CD4-positive, CD25-positive, alpha-beta regulatory T cell (primary cell): ENCODE data around the gene CERT1. TPM values are rescaled to one million over a fixed set of nuclear protein-coding genes. Genes with fewer than 3 reads are reported as not detected.

Source experiments
- ATAC-seq, 2 donors: fragments of 150-1000 bp; cut with Tn5 transposase; one replicate each; pipeline ENCODE4 v1.10.0; 2021; ENCODE audit warnings: low read depth in 2 of 2, moderate number of reproducible peaks in 2 of 2, moderate library complexity in 1 of 2
- DNase-seq, 3 donors: peaks; one replicate each; pipeline versions ENCODE4 v3.0.0 to v3.0.0-alpha.2; 2012 to 2022; ENCODE audit warnings: mixed read lengths in 1 of 3
- H3K27ac ChIP-seq: one replicate; pipeline ENCODE4 v1.7.0; 2013; ENCODE audit warnings: mild to moderate bottlenecking, low read length; ENCODE audit not compliant: insufficient read depth, poor library complexity, severe bottlenecking
- H3K27me3 ChIP-seq: one replicate; pipeline ENCODE4 v1.7.0; 2013; ENCODE audit warnings: low read length; ENCODE audit not compliant: control insufficient read depth, insufficient read depth
- H3K36me3 ChIP-seq: one replicate; pipeline ENCODE4 v1.7.0; 2013; ENCODE audit warnings: mild to moderate bottlenecking, low read length, moderate library complexity; ENCODE audit not compliant: control insufficient read depth, insufficient read depth
- H3K4me1 ChIP-seq: 2 replicates; pipeline ENCODE4 v1.7.0; 2013; ENCODE audit warnings: mild to moderate bottlenecking, low read length; ENCODE audit not compliant: insufficient read depth, control insufficient read depth, poor library complexity, severe bottlenecking
- H3K4me3 ChIP-seq: one replicate; pipeline ENCODE4 v1.7.0; 2013; ENCODE audit warnings: low read depth, mild to moderate bottlenecking, low read length, moderate library complexity
- H3K9me3 ChIP-seq, 2 experiments: 1 replicate in 1 of 2; 2 replicates in 1 of 2; pipeline ENCODE4 v1.7.0; 2013; ENCODE audit warnings: low read length in 2 of 2, mild to moderate bottlenecking in 1 of 2, moderate library complexity in 1 of 2; ENCODE audit not compliant: control insufficient read depth in 2 of 2
- H3K27ac Mint-ChIP-seq, 3 donors: one replicate each; pipeline ENCODE4 v1.8.0; 2020 to 2022; ENCODE audit warnings: mild to moderate bottlenecking in 3 of 3, mixed read lengths in 3 of 3, moderate library complexity in 2 of 3
- H3K27me3 Mint-ChIP-seq: one replicate; pipeline ENCODE4 v1.8.0; 2022; ENCODE audit warnings: mild to moderate bottlenecking, mixed read lengths
- H3K36me3 Mint-ChIP-seq: one replicate; pipeline ENCODE4 v1.8.0; 2020; ENCODE audit warnings: mixed read lengths
- H3K4me1 Mint-ChIP-seq, 4 donors: one replicate each; pipeline ENCODE4 v1.8.0; 2020 to 2022; ENCODE audit warnings: mixed read lengths in 4 of 4, mild to moderate bottlenecking in 1 of 4
- H3K4me3 Mint-ChIP-seq, 4 donors: one replicate each; pipeline ENCODE4 v1.8.0; 2020 to 2022; ENCODE audit warnings: mild to moderate bottlenecking in 4 of 4, mixed read lengths in 4 of 4, moderate library complexity in 3 of 4
- H3K9me3 Mint-ChIP-seq, 7 donors: one replicate each; pipeline ENCODE4 v1.8.0; 2020 to 2022; ENCODE audit warnings: mixed read lengths in 7 of 7, mild to moderate bottlenecking in 3 of 7, moderate library complexity in 2 of 7
- polyA plus RNA-seq, 4 donors: library from polyadenylated mRNA; unstranded; fragments of 300-500 nt; fragmentation: Illumina TruSeq; gene quantifications; one replicate each; pipeline ENCODE4 v1.2.3, GENCODE V29; 2021
- total RNA-seq: library from RNA; stranded (reverse); gene quantifications from one replicate; pipeline ENCODE4 v1.2.3, GENCODE V29; 2022

CERT1 gene
- total and polyA plus RNA-seq, 5 donors from 2014 or later, result 19.4 to 49.9 (median 22.4) TPM

- peaks cover 2% of the 10 kb centered on the region for H3K4me1 ChIP-seq
- H3K9me3 Mint-ChIP-seq, result peaks cover 0 to 26% (median 7%) of the 10 kb centered on the region in 7 donors
- no peaks in the 10 kb centered on the region for H3K27me3 Mint-ChIP-seq
Measured at GRCh38 chr5:75473463-75473862, 38.0 kb downstream of the CERT1 start.

GRCh38 chr5:75472973-75473372, 38.5 kb downstream of the CERT1 start:
- Mint-ChIP-seq H3K4me1 (peaks cover 26 to 48% (median 26%) of the 10 kb centered on the region in 4 donors), H3K36me3 (peaks cover 38% of the 10 kb centered on the region), H3K9me3 (peaks cover 0 to 31% (median 7%) of the 10 kb centered on the region in 7 donors), H3K27ac (no peak overlapping the region), H3K4me3 (no peak overlapping the region), H3K27me3 (no peaks in the 10 kb centered on the region)
- DNase-seq (no peak), ATAC-seq (no peak)
- no peaks in the 10 kb centered on the region for H3K27me3 ChIP-seq
- H3K9me3 ChIP-seq, result peaks cover 29 to 30% of the 10 kb centered on the region in 2 experiments
- H3K4me3 ChIP-seq, result no peak overlapping the region
- no peak overlapping the region for H3K27ac ChIP-seq
- H3K4me1 ChIP-seq, result no peaks in the 10 kb centered on the region
- H3K36me3 ChIP-seq, result peaks cover 12% of the 10 kb centered on the region

More at GRCh38 chr5:75473463-75473862, 38.0 kb downstream of the CERT1 start:
- H3K27ac Mint-ChIP-seq, result no peak overlapping the region
- no peak overlapping the region for H3K4me3 Mint-ChIP-seq
- H3K36me3 Mint-ChIP-seq, result peaks cover 37% of the 10 kb centered on the region
- Histone ChIP-seq H3K27me3 (no peaks in the 10 kb centered on the region), H3K36me3 (peaks cover 12% of the 10 kb centered on the region), H3K27ac (no peak overlapping the region), H3K9me3 (peaks cover 24 to 25% of the 10 kb centered on the region in 2 experiments), H3K4me3 (no peak overlapping the region)
- peaks cover 24 to 47% (median 26%) of the 10 kb centered on the region in 4 donors for H3K4me1 Mint-ChIP-seq
- ATAC-seq, result no peak
- no peak for DNase-seq

GRCh38 chr5:75471193-75471592, 40.2 kb downstream of the CERT1 start:
- Mint-ChIP-seq H3K27me3 (no peaks in the 10 kb centered on the region), H3K4me3 (peak overlapping the region in 1 of 4 donors; percentile 22), H3K4me1 (peaks cover 26 to 41% (median 31%) of the 10 kb centered on the region in 4 donors), H3K27ac (no peak overlapping the region), H3K36me3 (peaks cover 41% of the 10 kb centered on the region), H3K9me3 (peaks cover 0 to 33% (median 7%) of the 10 kb centered on the region in 7 donors)
- DNase-seq, result no peak
- H3K27me3 ChIP-seq, result no peaks in the 10 kb centered on the region
- H3K4me3 ChIP-seq, result no peak overlapping the region
- H3K4me1 ChIP-seq, result no peaks in the 10 kb centered on the region
- H3K36me3 ChIP-seq, result peaks cover 12% of the 10 kb centered on the region
- H3K27ac ChIP-seq, result no peak overlapping the region
- H3K9me3 ChIP-seq, result peaks cover 30% of the 10 kb centered on the region in 2 experiments
- no peak for ATAC-seq

- no peak for ATAC-seq
- peaks cover 32% of the 10 kb centered on the region for H3K36me3 Mint-ChIP-seq
- H3K36me3 ChIP-seq, result peaks cover 12% of the 10 kb centered on the region
- H3K9me3 ChIP-seq, result peaks cover 30% of the 10 kb centered on the region in 2 experiments
- no peak overlapping the region for H3K27ac ChIP-seq
- no peak overlapping the region for H3K4me3 ChIP-seq
- no peaks in the 10 kb centered on the region for H3K27me3 Mint-ChIP-seq
- H3K9me3 Mint-ChIP-seq, result peaks cover 0 to 33% (median 7%) of the 10 kb centered on the region in 7 donors
- H3K4me1 Mint-ChIP-seq, result peaks cover 32 to 46% (median 40%) of the 10 kb centered on the region in 4 donors
- peak in 1 of 3 donors; percentile 3 for DNase-seq
- peak overlapping the region in 1 of 4 donors; percentile 8 for H3K4me3 Mint-ChIP-seq
- H3K27me3 ChIP-seq, result no peaks in the 10 kb centered on the region
- H3K4me1 ChIP-seq, result peaks cover 4% of the 10 kb centered on the region
- H3K27ac Mint-ChIP-seq, result no peak overlapping the region
Measured at GRCh38 chr5:75469017-75469416, 42.4 kb downstream of the CERT1 start.

- H3K4me1 ChIP-seq, result peaks cover 8% of the 10 kb centered on the region
- Mint-ChIP-seq H3K36me3 (peaks cover 32% of the 10 kb centered on the region), H3K27ac (no peak overlapping the region), H3K27me3 (no peaks in the 10 kb centered on the region), H3K4me1 (peaks cover 35 to 50% (median 43%) of the 10 kb centered on the region in 4 donors), H3K9me3 (peaks cover 0 to 33% (median 7%) of the 10 kb centered on the region in 7 donors), H3K4me3 (no peak overlapping the region)
- no peak overlapping the region for H3K27ac ChIP-seq
- ATAC-seq (no peak), DNase-seq (no peak)
- H3K27me3 ChIP-seq, result no peaks in the 10 kb centered on the region
- peaks cover 30% of the 10 kb centered on the region in 2 experiments for H3K9me3 ChIP-seq
- no peak overlapping the region for H3K4me3 ChIP-seq
- peaks cover 12% of the 10 kb centered on the region for H3K36me3 ChIP-seq
Measured at GRCh38 chr5:75468593-75468992, 42.8 kb downstream of the CERT1 start.

GRCh38 chr5:75466006-75466716, 45.3 kb downstream of the CERT1 start:
- Histone ChIP-seq H3K9me3 (peaks cover 30% of the 10 kb centered on the region in 2 experiments), H3K27me3 (no peaks in the 10 kb centered on the region), H3K4me1 (peaks cover 16% of the 10 kb centered on the region), H3K27ac (no peak overlapping the region), H3K4me3 (no peak overlapping the region), H3K36me3 (peaks cover 6% of the 10 kb centered on the region)
- Mint-ChIP-seq H3K36me3 (peaks cover 45% of the 10 kb centered on the region), H3K9me3 (peaks cover 0 to 30% (median 7%) of the 10 kb centered on the region in 7 donors), H3K4me3 (peak overlapping the region in 2 of 4 donors; percentile 2 to 29), H3K4me1 (peaks cover 48 to 61% (median 53%) of the 10 kb centered on the region in 4 donors), H3K27ac (peak overlapping the region in 2 of 3 donors; percentile 54 to 72), H3K27me3 (no peaks in the 10 kb centered on the region)
- peak in 1 of 3 donors; percentile 32 for DNase-seq
- ATAC-seq, result no peak

- H3K27ac ChIP-seq, result no peak overlapping the region
- Mint-ChIP-seq H3K27ac (peak overlapping the region in 2 of 3 donors; percentile 54 to 79), H3K4me1 (peaks cover 48 to 66% (median 51%) of the 10 kb centered on the region in 4 donors), H3K36me3 (peaks cover 40% of the 10 kb centered on the region), H3K9me3 (peaks cover 0 to 23% (median 7%) of the 10 kb centered on the region in 7 donors), H3K4me3 (peak overlapping the region in 1 of 4 donors; percentile 33), H3K27me3 (no peaks in the 10 kb centered on the region)
- no peak overlapping the region for H3K4me3 ChIP-seq
- H3K36me3 ChIP-seq, result peaks cover 5% of the 10 kb centered on the region
- DNase-seq (no peak), ATAC-seq (no peak)
- H3K27me3 ChIP-seq, result no peaks in the 10 kb centered on the region
- peaks cover 16% of the 10 kb centered on the region for H3K4me1 ChIP-seq
- peaks cover 25% of the 10 kb centered on the region in 2 experiments for H3K9me3 ChIP-seq
Measured at GRCh38 chr5:75465480-75465879, 45.9 kb downstream of the CERT1 start.
